Sigmoid colon (tissue), 4 donors: ENCODE data around the gene CASP9.

ENCODE experiments used
- CTCF ChIP-seq, 4 experiments: fragments of 450-650 bp in 3 of 4; fragments of 200-600 bp in 1 of 4; IDR thresholded peaks; one replicate each; pipeline ENCODE4 v1.5.1; 2016 to 2019; ENCODE audit warnings: antibody characterized with exemption in 4 of 4, mild to moderate bottlenecking in 3 of 4, moderate library complexity in 2 of 4
- EP300 ChIP-seq, 4 donors: sonication (generic); formaldehyde crosslinking; IDR thresholded peaks; one replicate each; pipeline ENCODE4 v1.6.1; 2017; ENCODE audit warnings: antibody characterized with exemption in 4 of 4
- POLR2A ChIP-seq, 2 donors: fragments of 450-650 bp; IDR thresholded peaks; one replicate each; pipeline ENCODE4 v1.6.1; 2016; ENCODE audit warnings: antibody characterized with exemption in 2 of 2, mild to moderate bottlenecking in 2 of 2, moderate library complexity in 2 of 2
- POLR2AphosphoS5 ChIP-seq, 4 donors: sonication (generic); formaldehyde crosslinking; IDR thresholded peaks; one replicate each; pipeline ENCODE4 v1.6.1; 2017; ENCODE audit warnings: antibody characterized with exemption in 4 of 4

GRCh38 chr1:15506831-15507230 is 17.2 kb downstream of the CASP9 start:
- no peak for TF ChIP-seq CTCF (IDR thresholded peaks at IDR 0.05)
- TF ChIP-seq POLR2AphosphoS5 (IDR thresholded peaks at IDR 0.05): no peak
- no peak for TF ChIP-seq POLR2A (IDR thresholded peaks at IDR 0.05)
- TF ChIP-seq EP300 (IDR thresholded peaks at IDR 0.05): no peak
